OCI-LY7 (cell line): Measurements from ENCODE around the gene CCDC39.

Experiments used
- EZH2phosphoT487 ChIP-seq: fragments of 200-600 bp; sonication (generic); IDR thresholded peaks from 2 replicates; pipeline ENCODE4 v1.6.1; 2018; ENCODE audit warnings: low read depth, borderline replicate concordance, mild to moderate bottlenecking, mixed run types, antibody characterized with exemption, low read length, moderate library complexity, mixed read lengths
- TF ChIP-seq, protein P1 (sequence below): fragments of 200-600 bp; sonication (generic); conservative IDR thresholded peaks from 2 replicates; pipeline ENCODE4 v1.5.1; 2014; ENCODE audit warnings: mild to moderate bottlenecking, antibody characterized with exemption, low read length, moderate library complexity, mixed read lengths

DNA sequence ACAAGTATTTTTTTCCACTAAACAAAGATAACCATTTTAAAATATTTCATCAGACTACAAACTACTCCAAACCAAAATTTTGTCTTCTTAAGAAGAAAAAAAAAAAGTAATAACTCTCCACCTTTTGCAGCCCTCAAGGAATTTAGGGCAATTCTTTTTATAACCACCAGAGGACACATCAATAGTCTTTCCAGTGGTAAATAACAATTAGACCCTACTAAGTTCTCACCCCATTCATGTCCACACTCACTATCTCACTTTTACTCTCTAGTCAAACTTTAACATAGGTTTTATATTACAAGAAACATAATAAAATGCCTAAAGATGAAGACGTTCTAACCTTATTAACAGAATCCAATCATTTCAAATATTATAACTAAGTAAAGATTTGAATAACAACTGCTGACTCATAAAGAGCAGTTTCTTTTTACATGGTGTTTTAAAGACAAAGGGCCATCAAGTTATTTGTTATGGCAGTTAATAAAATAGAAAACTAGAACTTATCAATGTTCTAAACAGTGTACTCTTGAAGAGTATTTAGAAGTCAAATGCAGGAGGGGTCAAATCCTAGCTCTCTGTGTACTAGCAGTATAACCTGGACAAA is 33.0 kb downstream of the CCDC39 start:
- TF ChIP-seq, protein P1, sequence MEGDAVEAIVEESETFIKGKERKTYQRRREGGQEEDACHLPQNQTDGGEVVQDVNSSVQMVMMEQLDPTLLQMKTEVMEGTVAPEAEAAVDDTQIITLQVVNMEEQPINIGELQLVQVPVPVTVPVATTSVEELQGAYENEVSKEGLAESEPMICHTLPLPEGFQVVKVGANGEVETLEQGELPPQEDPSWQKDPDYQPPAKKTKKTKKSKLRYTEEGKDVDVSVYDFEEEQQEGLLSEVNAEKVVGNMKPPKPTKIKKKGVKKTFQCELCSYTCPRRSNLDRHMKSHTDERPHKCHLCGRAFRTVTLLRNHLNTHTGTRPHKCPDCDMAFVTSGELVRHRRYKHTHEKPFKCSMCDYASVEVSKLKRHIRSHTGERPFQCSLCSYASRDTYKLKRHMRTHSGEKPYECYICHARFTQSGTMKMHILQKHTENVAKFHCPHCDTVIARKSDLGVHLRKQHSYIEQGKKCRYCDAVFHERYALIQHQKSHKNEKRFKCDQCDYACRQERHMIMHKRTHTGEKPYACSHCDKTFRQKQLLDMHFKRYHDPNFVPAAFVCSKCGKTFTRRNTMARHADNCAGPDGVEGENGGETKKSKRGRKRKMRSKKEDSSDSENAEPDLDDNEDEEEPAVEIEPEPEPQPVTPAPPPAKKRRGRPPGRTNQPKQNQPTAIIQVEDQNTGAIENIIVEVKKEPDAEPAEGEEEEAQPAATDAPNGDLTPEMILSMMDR, result peak; percentile 62
- no peak for TF ChIP-seq EZH2phosphoT487
